Activated CD4-positive, alpha-beta T cell treated with anti-CD3 and anti-CD28 coated beads, Interleukin-2, amount 50 U/mL, for 48 hours (primary cell): Measurements from ENCODE around the gene SV2C.
"Not testable (repeated sequence)": the region's sequence is repeated elsewhere in the genome, so short reads cannot be mapped to it uniquely, and the experiment has no call there.

Experiments used
- DNase-seq, 2 experiments: peaks; one replicate each; pipeline ENCODE4 v3.0.0-alpha.2; 2020

SV2C gene

GRCh38 chr5:76257897-76258296 lies 174.7 kb downstream of the SV2C start:
- DNase-seq: no peak

GRCh38 chr5:76264681-76265080 lies 181.5 kb downstream of the SV2C start:
- no peak for DNase-seq

GRCh38 chr5:76269259-76269931 lies 186.2 kb downstream of the SV2C start:
- peak; percentile 37 to 60 for DNase-seq

- peak; percentile 22 to 52 for DNase-seq
Observed at GRCh38 chr5:76269932-76270610, 186.9 kb downstream of the SV2C start.

- DNase-seq: no peak
Observed at GRCh38 chr5:76271836-76272235, 188.7 kb downstream of the SV2C start.

GRCh38 chr5:76273206-76273885 lies 190.2 kb downstream of the SV2C start:
- DNase-seq: no peak

- DNase-seq: no peak
Observed at GRCh38 chr5:76274571-76274970, 191.4 kb downstream of the SV2C start.

- DNase-seq: no peak
Observed at GRCh38 chr5:76277736-76278135, 194.6 kb downstream of the SV2C start.

GRCh38 chr5:76278261-76278789 lies 195.1 kb downstream of the SV2C start:
- DNase-seq: no peak

GRCh38 chr5:76280494-76280893 lies 197.3 kb downstream of the SV2C start:
- DNase-seq: no peak

- DNase-seq: no peak
Observed at GRCh38 chr5:76283670-76284069, 200.5 kb downstream of the SV2C start.

GRCh38 chr5:76289692-76290091 lies 206.5 kb downstream of the SV2C start:
- DNase-seq: no peak

- no peak for DNase-seq
Observed at GRCh38 chr5:76290321-76290757, 207.2 kb downstream of the SV2C start.

- DNase-seq: no peak
Observed at GRCh38 chr5:76291305-76292077, 208.3 kb downstream of the SV2C start.

GRCh38 chr5:76292620-76293322 lies 209.6 kb downstream of the SV2C start:
- no peak for DNase-seq

GRCh38 chr5:76294573-76294972 lies 211.4 kb downstream of the SV2C start:
- no peak for DNase-seq

- no peak for DNase-seq
Observed at GRCh38 chr5:76298852-76299251, 215.7 kb downstream of the SV2C start.

GRCh38 chr5:76299592-76299991 lies 216.4 kb downstream of the SV2C start:
- no peak for DNase-seq

- not testable (repeated sequence) for DNase-seq
Observed at GRCh38 chr5:76301932-76302331, 218.7 kb downstream of the SV2C start.

- not testable (repeated sequence) for DNase-seq
Observed at GRCh38 chr5:76302661-76303060, 219.5 kb downstream of the SV2C start.

- peak; percentile 18 to 34 for DNase-seq
Observed at GRCh38 chr5:76303921-76304320, 220.7 kb downstream of the SV2C start.

- DNase-seq: no peak
Observed at GRCh38 chr5:76305269-76305668, 222.1 kb downstream of the SV2C start.
